HG02588 (cell line): ENCODE measurements around the gene SCD5.
"Not testable (repeated sequence)": the region's sequence is repeated elsewhere in the genome, so short reads cannot be mapped to it uniquely, and the experiment has no call there.

ENCODE experiments used
- ATAC-seq: cut with Tn5 transposase; IDR thresholded peaks from one replicate; pipeline ENCODE4 v1.9.1; 2021; ENCODE audit warnings: mild to moderate bottlenecking, moderate library complexity; ENCODE audit not compliant: unreplicated experiment

The SCD5 gene

GRCh38 chr4:82798168-82799005 lies at the start of gene SCD5:
SCD5 (minus strand) TSS chr4:82798796; CDS start chr4:82798537, 259 bp downstream.
- peak; percentile 80 for ATAC-seq

GRCh38 chr4:82842593-82842992 lies 44.0 kb upstream of the SCD5 start:
- ATAC-seq: no peak

DNA sequence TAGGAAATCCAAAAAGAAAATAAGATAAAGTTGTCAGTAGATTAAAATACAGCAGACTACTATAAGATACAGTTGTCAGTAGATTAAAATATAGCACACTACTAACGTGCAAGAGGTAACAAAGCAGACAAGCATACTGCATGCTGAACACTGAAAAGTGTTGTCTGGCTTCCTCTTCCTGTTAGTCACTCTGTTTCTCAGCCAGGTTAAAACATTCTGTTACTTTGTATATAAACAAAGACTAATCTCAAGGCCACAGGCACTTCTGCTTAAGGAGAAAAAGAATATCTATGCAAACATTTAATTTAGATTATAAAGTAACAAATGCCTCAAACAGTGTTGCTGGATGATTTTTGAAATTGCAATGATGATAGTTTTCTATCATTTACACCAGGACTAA lies 41.0 kb upstream of the SCD5 start:
- no peak for ATAC-seq

DNA sequence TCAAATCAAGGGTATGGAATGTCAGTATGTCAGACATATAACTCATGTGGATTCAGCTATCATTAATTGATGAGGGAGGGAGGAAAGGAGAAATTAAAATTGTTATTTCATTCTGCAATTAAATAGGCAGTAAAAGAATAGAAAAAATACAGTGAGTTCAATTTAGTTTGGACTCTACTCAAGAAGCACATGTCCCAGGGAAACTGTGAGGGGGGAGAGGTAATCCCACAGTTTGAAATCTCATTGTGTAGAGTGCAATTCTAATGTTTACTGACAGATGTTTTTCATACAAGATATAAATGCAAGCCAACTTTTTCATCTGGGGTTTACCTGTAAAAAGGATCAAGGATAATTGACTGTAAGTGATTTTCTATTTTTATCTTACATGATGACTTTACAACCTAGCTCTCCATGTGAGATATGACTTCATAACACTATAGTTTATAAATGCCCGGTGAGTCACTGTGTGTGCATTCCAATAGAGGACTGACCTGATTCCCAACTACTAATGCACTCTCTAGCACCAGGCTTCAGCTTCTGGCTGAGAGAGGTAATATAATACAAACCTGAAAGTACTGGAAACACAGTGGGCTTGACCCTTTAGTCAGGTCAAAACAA lies 35.2 kb upstream of the SCD5 start:
- ATAC-seq: no peak

DNA sequence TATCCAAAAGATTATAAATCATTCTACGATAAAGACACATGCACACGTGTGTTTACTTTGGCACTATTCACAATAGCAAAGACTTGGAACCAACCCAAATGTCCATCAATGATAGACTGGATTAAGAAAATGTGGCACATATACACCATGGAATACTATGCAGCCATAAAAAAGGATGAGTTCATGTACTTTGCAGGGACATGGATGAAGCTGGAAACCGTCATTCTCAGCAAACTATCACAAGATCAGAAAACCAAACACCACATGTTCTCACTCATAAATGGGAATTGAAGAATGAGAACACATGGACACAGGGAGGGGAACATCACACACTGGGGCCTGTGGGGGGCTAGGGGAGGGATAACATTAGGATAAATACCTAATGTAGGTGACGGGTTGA lies 34.5 kb upstream of the SCD5 start:
- ATAC-seq: not testable (repeated sequence)

DNA sequence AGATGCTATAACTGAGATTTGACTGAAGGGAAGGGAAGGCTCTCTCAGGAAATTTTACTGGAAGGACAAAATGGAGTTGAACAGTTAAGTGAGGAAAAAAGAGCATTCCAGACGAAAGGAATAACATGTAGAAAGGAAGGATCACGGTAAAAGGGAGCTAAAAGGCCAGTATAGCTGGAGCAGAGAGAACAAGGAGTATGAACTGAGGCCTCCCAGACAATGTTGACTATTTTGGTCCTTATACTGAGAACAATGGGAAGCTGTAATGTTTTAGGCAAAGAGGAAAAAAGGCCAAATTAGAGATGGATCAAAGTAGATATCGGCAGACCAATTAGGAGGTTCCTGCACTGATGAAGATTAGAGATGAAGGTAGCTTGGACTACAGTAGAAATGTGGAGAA lies 26.8 kb upstream of the SCD5 start:
- ATAC-seq: no peak

DNA sequence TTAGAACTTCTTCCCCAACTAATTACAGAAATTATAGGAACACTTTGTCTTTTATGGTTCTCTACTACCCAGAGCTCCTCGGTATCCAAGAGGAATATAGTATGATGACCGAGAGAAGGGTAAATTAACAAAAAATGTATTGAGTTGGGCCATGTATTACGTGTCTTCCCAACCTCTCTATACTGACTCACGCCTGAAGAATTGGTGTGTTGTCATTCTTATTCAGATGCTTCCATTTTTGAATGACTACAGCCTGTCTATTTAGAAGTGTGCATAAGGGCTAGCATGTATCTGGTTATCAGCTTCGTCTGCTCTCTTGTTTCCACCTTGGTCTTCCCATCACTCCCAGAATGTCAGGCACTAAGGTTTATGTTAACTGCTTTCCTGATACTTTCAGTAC lies 24.5 kb upstream of the SCD5 start:
- ATAC-seq: no peak

GRCh38 chr4:82820689-82821088 lies 22.1 kb upstream of the SCD5 start:
- ATAC-seq: no peak

GRCh38 chr4:82818664-82819662 lies 20.4 kb upstream of the SCD5 start:
- ATAC-seq: no peak

- ATAC-seq: not testable (repeated sequence)
Observed at GRCh38 chr4:82816874-82817273, 18.3 kb upstream of the SCD5 start.

DNA sequence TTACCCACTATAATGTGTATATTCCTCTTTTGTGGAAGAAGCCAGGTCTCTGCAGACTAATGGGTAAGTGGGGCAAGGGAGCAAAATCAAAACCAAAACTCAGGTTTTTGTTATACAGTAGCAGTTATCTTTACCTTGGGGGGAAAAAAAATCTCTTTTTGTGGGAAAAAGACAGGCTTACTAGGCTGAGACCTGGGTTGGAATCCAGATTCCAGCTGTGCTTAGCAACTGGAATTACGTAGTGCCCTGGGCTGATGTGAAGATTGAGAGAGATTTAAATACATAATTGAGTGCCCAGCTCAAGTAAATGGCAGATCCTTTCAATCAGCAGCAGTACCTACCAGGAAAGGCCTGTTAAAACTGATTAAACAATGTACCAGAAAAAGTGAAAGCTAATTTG lies 15.4 kb upstream of the SCD5 start:
- no peak for ATAC-seq

DNA sequence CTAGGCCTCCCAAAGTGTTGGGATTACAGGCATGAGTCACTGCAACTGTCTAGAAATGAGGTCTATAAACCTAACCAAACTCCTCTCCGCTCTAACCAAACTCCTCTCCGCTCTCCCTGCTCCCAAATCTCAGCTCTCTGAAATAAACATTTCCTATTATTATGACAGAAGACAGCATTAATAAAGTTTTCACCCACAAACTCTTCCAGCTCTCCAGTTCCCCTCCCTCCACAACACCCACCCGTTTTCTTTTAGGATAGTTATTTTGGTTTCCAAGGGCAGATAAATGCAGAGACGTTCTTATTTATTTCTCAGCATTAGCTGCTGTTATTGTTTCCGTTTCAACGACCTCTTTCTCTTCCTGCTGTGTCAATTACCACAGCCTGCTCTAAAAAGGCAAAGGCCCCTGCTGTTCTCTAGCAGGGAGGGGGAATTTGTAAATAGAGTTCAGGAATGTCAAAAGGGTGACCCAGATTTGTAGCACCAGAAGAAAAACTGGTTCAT lies 13.3 kb upstream of the SCD5 start:
- no peak for ATAC-seq

DNA sequence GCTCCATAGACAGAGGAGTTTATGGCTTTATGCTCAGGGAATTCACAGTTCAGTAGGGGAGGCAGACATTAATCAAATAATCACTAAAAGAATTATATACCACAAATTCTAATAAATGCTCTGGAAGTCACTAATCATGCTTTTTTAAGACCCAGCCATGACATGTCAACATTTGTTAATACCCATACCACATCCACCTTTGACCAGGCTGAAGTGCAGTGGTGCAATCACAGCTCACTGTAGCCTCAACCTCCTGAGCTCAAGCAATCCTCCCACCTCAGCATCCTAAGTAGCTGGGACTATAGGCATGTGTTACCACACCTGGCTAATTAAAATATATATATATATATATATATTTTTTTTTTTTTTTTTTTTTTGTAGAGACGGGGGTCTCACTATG lies 12.8 kb upstream of the SCD5 start:
- ATAC-seq: no peak

GRCh38 chr4:82810176-82810575 lies 11.6 kb upstream of the SCD5 start:
- no peak for ATAC-seq

DNA sequence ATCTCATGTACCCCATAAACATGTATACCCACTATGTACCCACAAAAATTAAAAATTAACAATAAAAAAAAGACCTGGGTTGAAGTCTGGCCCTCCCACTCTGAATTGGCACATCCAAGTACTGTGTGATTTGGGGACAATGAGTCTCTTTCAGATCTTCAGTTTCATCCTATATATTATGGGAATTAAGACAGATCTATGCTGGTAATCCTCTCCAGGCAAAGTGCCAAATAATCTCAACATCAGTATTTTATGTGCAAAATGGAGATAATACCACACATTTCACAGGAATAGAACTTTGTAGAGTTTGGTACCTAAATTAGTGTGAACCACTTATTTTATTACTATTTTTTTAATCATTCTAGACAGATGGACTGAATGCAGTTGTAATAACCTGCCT lies 11.0 kb upstream of the SCD5 start:
- ATAC-seq: no peak

- no peak for ATAC-seq
Observed at GRCh38 chr4:82803746-82804145, 5.2 kb upstream of the SCD5 start.

- no peak for ATAC-seq
Observed at GRCh38 chr4:82802911-82803310, 4.3 kb upstream of the SCD5 start.

GRCh38 chr4:82801910-82802521 lies 3.4 kb upstream of the SCD5 start:
- no peak for ATAC-seq

GRCh38 chr4:82799006-82799881 lies 648 bp upstream of the SCD5 start:
- no peak for ATAC-seq
